Measurements from ENCODE around the gene UROD.

DNA sequence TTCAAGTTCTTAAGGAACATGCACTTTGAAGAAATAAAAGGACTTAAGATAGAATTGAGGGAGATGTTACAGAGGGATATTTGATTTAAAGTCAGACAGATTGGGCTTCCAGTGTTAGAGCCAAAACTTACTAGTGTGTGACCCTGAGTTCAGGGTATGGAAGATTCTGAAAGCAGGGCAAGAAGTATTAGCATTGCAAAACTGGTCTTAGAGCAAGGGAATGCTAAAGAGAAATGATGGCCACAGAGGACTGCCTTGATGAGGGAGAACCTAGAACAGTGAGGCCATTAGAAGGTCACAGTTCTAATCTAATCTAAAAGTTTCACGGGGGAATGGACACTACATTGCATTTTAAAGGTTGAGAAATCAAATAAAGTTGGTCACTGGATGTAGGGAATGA, 45.5 kb downstream of the UROD start:
- TF ChIP-seq CTCF (IDR thresholded peaks at IDR 0.05) = no peak
- TF ChIP-seq POLR2A (IDR thresholded peaks at IDR 0.05) = no peak

Measured in upper lobe of left lung (tissue), 4 donors.